ENCODE results near the gene EXOSC2. TPM values are rescaled to one million over a fixed set of nuclear protein-coding genes. Genes with fewer than 3 reads are reported as not detected.

EXOSC2 gene
- total RNA-seq, 1 donor from 2014 or later, result 75.5 TPM

GRCh38 chr9:130736834-130737233, 43.3 kb downstream of the EXOSC2 start:
- Histone ChIP-seq H3K9me3 (ENCODE audit: low read depth) (no peaks in the 10 kb centered on the region), H2AFZ (replicated peaks) (no peak overlapping the region), H3K4me1 (peaks cover 4% of the 10 kb centered on the region), H3K27me3 (no peaks in the 10 kb centered on the region), H3K27ac (no peak overlapping the region), H3K36me3 (no peaks in the 10 kb centered on the region), H3K4me2 (no peak overlapping the region), H3F3A (ENCODE audit: low read depth) (no peaks in the 10 kb centered on the region), H3K9ac (no peak overlapping the region), H3K79me2 (ENCODE audit: low read depth) (peaks cover 58% of the 10 kb centered on the region), H3K4me3 (no peak overlapping the region), H4K20me1 (ENCODE audit: low read depth) (peaks cover 6% of the 10 kb centered on the region)
- H3K27me3 Mint-ChIP-seq (ENCODE audit: insufficient read depth, low read depth), result no peaks in the 10 kb centered on the region
- peaks cover 9% of the 10 kb centered on the region for H3K36me3 Mint-ChIP-seq
- peaks cover 3% of the 10 kb centered on the region for H3K4me1 Mint-ChIP-seq
- no peak overlapping the region for H3K27ac Mint-ChIP-seq
- no peak for DNase-seq (ENCODE audit: low spot score)
- no peak for TF ChIP-seq EZH2phosphoT487 (IDR thresholded peaks at IDR 0.05)
- TF ChIP-seq EZH2 (IDR thresholded peaks at IDR 0.05), result no peak
- no peak for TF ChIP-seq CTCF (IDR thresholded peaks at IDR 0.05)
- H3K4me3 Mint-ChIP-seq, result no peak overlapping the region
- H3K9me3 Mint-ChIP-seq, result peaks cover 2% of the 10 kb centered on the region

- Histone ChIP-seq H3K4me1 (no peaks in the 10 kb centered on the region), H3F3A (ENCODE audit: low read depth) (no peaks in the 10 kb centered on the region), H3K9me3 (ENCODE audit: low read depth) (no peaks in the 10 kb centered on the region), H3K27me3 (no peaks in the 10 kb centered on the region), H3K4me2 (no peak overlapping the region), H3K9ac (no peak overlapping the region), H4K20me1 (ENCODE audit: low read depth) (no peaks in the 10 kb centered on the region), H3K79me2 (ENCODE audit: low read depth) (peaks cover 53% of the 10 kb centered on the region), H3K4me3 (no peak overlapping the region), H3K27ac (no peak overlapping the region), H3K36me3 (no peaks in the 10 kb centered on the region), H2AFZ (replicated peaks) (no peak overlapping the region)
- Mint-ChIP-seq H3K9me3 (peaks cover 4% of the 10 kb centered on the region), H3K4me3 (no peak overlapping the region), H3K27me3 (ENCODE audit: insufficient read depth, low read depth) (peaks cover under 1% of the 10 kb centered on the region), H3K27ac (no peak overlapping the region), H3K36me3 (peaks cover 9% of the 10 kb centered on the region), H3K4me1 (no peaks in the 10 kb centered on the region)
- TF ChIP-seq EZH2 (IDR thresholded peaks at IDR 0.05) (no peak), EZH2phosphoT487 (IDR thresholded peaks at IDR 0.05) (no peak), CTCF (IDR thresholded peaks at IDR 0.05) (no peak)
- no peak for DNase-seq (ENCODE audit: low spot score)
These were observed 44.7 kb downstream of the EXOSC2 start for GRCh38 chr9:130738281-130738680.

GRCh38 chr9:130739081-130739480, 45.5 kb downstream of the EXOSC2 start:
- Histone ChIP-seq H3K9me3 (ENCODE audit: low read depth) (no peaks in the 10 kb centered on the region), H2AFZ (replicated peaks) (no peak overlapping the region), H4K20me1 (ENCODE audit: low read depth) (no peaks in the 10 kb centered on the region), H3K27me3 (no peaks in the 10 kb centered on the region), H3K36me3 (no peaks in the 10 kb centered on the region), H3K4me3 (no peak overlapping the region), H3K4me2 (no peak overlapping the region), H3K4me1 (no peaks in the 10 kb centered on the region), H3K9ac (no peak overlapping the region), H3K79me2 (ENCODE audit: low read depth) (peaks cover 48% of the 10 kb centered on the region), H3K27ac (no peak overlapping the region), H3F3A (ENCODE audit: low read depth) (no peaks in the 10 kb centered on the region)
- Mint-ChIP-seq H3K4me3 (no peak overlapping the region), H3K27ac (no peak overlapping the region), H3K4me1 (peaks cover 3% of the 10 kb centered on the region), H3K36me3 (peaks cover 11% of the 10 kb centered on the region), H3K9me3 (peaks cover 4% of the 10 kb centered on the region), H3K27me3 (ENCODE audit: insufficient read depth, low read depth) (peaks cover 2% of the 10 kb centered on the region)
- DNase-seq (ENCODE audit: low spot score), result no peak
- no peak for TF ChIP-seq EZH2 (IDR thresholded peaks at IDR 0.05)
- no peak for TF ChIP-seq EZH2phosphoT487 (IDR thresholded peaks at IDR 0.05)
- no peak for TF ChIP-seq CTCF (IDR thresholded peaks at IDR 0.05)
